ENCODE data around the gene ZNF197.

DNA sequence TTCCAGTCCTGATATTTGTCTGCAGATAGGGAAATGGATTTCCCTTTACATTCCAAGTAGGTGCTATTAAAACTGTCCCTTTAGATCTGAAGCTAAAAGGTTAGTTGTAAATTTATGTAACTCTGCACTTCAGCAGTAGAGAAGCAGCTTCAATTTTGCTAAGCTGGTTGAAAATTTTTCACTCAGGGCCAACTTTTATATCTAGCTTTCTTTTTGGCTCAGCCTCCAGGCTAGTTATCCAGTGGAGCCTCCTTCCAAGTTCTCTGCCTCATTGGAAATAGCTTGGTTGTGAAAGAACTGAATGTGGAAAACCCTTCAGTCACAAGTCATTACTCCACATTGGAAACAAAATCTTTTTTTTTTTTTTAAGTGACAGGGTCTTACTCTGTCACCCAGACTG lies 48.2 kb upstream of the ZNF197 start:
- TF ChIP-seq, protein P1, sequence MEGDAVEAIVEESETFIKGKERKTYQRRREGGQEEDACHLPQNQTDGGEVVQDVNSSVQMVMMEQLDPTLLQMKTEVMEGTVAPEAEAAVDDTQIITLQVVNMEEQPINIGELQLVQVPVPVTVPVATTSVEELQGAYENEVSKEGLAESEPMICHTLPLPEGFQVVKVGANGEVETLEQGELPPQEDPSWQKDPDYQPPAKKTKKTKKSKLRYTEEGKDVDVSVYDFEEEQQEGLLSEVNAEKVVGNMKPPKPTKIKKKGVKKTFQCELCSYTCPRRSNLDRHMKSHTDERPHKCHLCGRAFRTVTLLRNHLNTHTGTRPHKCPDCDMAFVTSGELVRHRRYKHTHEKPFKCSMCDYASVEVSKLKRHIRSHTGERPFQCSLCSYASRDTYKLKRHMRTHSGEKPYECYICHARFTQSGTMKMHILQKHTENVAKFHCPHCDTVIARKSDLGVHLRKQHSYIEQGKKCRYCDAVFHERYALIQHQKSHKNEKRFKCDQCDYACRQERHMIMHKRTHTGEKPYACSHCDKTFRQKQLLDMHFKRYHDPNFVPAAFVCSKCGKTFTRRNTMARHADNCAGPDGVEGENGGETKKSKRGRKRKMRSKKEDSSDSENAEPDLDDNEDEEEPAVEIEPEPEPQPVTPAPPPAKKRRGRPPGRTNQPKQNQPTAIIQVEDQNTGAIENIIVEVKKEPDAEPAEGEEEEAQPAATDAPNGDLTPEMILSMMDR (conservative IDR thresholded peaks at IDR 0.05; ENCODE audit: low read length): no peak
- TF ChIP-seq EZH2phosphoT487 (IDR thresholded peaks at IDR 0.05; ENCODE audit: borderline replicate concordance): no peak

All from Loucy (cell line).